Neural cell (in vitro differentiated cells): ENCODE measurements around the gene IDH3G. TPM values are rescaled to one million over a fixed set of nuclear protein-coding genes. Genes with fewer than 3 reads are reported as not detected.

Experiments
- H2AFZ ChIP-seq: fragments of 200-600, 300-800 bp; sonication (generic), shearing (Covaris generic); 2 replicates; pipeline ENCODE4 v1.6.0; 2014; ENCODE audit warnings: low read depth, mild to moderate bottlenecking, antibody characterized with exemption, low read length, moderate library complexity
- H3F3A ChIP-seq: fragments of 200-600 bp; shearing (Covaris generic); 2 replicates; pipeline ENCODE4 v1.6.1; 2016; ENCODE audit warnings: mild to moderate bottlenecking, moderate library complexity, mixed read lengths, antibody characterized with exemption, low read length; ENCODE audit not compliant: insufficient read depth, poor library complexity, severe bottlenecking
- H3K27ac ChIP-seq: fragments of 200-600, 300-800 bp; sonication (generic), shearing (Covaris generic); 2 replicates; pipeline ENCODE4 v1.5.1; 2014; ENCODE audit warnings: mild to moderate bottlenecking, low read length, moderate library complexity
- H3K27me3 ChIP-seq: fragments of 300-800, 200-600 bp; sonication (generic), shearing (Covaris generic); 2 replicates; pipeline ENCODE4 v1.6.0; 2014; ENCODE audit warnings: mild to moderate bottlenecking, low read depth, low read length, moderate library complexity; ENCODE audit not compliant: insufficient read depth
- H3K36me3 ChIP-seq: fragments of 300-800, 200-600 bp; sonication (generic), shearing (Covaris generic); 2 replicates; pipeline ENCODE4 v1.5.1; 2014; ENCODE audit warnings: mild to moderate bottlenecking, antibody characterized with exemption, low read length, moderate library complexity; ENCODE audit not compliant: insufficient read depth
- H3K4me2 ChIP-seq: fragments of 300-800, 200-600 bp; sonication (generic), shearing (Covaris generic); 2 replicates; pipeline ENCODE4 v1.6.0; 2014; ENCODE audit warnings: mild to moderate bottlenecking, low read length
- H3K4me3 ChIP-seq: fragments of 300-800, 200-600 bp; sonication (generic), shearing (Covaris generic); 2 replicates; pipeline ENCODE4 v1.5.1; 2014; ENCODE audit warnings: mild to moderate bottlenecking, low read length, moderate library complexity
- H3K79me2 ChIP-seq: fragments of 200-600 bp; shearing (Covaris generic); replicated peaks from 2 replicates; pipeline ENCODE4 v1.6.0; 2014; ENCODE audit warnings: mild to moderate bottlenecking, low read length, moderate library complexity; ENCODE audit not compliant: insufficient read depth
- H3K9ac ChIP-seq: fragments of 300-800, 200-600 bp; sonication (generic), shearing (Covaris generic); 2 replicates; pipeline ENCODE4 v1.6.1; 2016; ENCODE audit warnings: mild to moderate bottlenecking, low read length, mixed read lengths
- H3K9me2 ChIP-seq: fragments of 200-600 bp; shearing (Covaris generic); 2 replicates; pipeline ENCODE4 v1.6.1; 2016; ENCODE audit warnings: mild to moderate bottlenecking, low read length, mixed read lengths; ENCODE audit not compliant: insufficient read depth
- H3K9me3 ChIP-seq: fragments of 200-600, 300-800 bp; sonication (generic), shearing (Covaris generic); 2 replicates; pipeline ENCODE4 v1.6.1; 2016; ENCODE audit warnings: mild to moderate bottlenecking, mixed run types, low read length, moderate library complexity, mixed read lengths
- H4K20me1 ChIP-seq: fragments of 200-600 bp; shearing (Covaris generic); 2 replicates; pipeline ENCODE4 v1.6.1; 2016; ENCODE audit warnings: mild to moderate bottlenecking, mixed run types; ENCODE audit not compliant: insufficient read depth
- EP300 ChIP-seq: fragments of 450-650 bp; conservative IDR thresholded peaks from 2 replicates; pipeline ENCODE4 v1.6.1; 2014; ENCODE audit warnings: antibody characterized with exemption, mild to moderate bottlenecking, moderate library complexity; ENCODE audit not compliant: poor library complexity, severe bottlenecking
- EZH2 ChIP-seq: fragments of 200-600, 300-800 bp; shearing (Covaris generic), sonication (generic); IDR thresholded peaks from 2 replicates; pipeline ENCODE4 v1.6.1; 2014; ENCODE audit warnings: antibody characterized with exemption, low read length, borderline replicate concordance, mild to moderate bottlenecking; ENCODE audit not compliant: insufficient read depth, poor library complexity, severe bottlenecking
- MXI1 ChIP-seq: fragments of 450-650 bp; conservative IDR thresholded peaks from 2 replicates; pipeline ENCODE4 v1.6.1; 2014; ENCODE audit warnings: antibody characterized with exemption, mild to moderate bottlenecking; ENCODE audit not compliant: poor library complexity, severe bottlenecking
- POLR2AphosphoS5 ChIP-seq: IDR thresholded peaks from 2 replicates; pipeline ENCODE4 v1.6.1; 2012
- RAD21 ChIP-seq: fragments of 450-650 bp; conservative IDR thresholded peaks from 2 replicates; pipeline ENCODE4 v1.6.1; 2014; ENCODE audit warnings: antibody characterized with exemption, mild to moderate bottlenecking, moderate library complexity
- REST ChIP-seq: IDR thresholded peaks from 2 replicates; pipeline ENCODE4 v1.6.1; 2012; ENCODE audit warnings: borderline replicate concordance
- SMC3 ChIP-seq: fragments of 450-650 bp; conservative IDR thresholded peaks from 2 replicates; pipeline ENCODE4 v1.6.1; 2014; ENCODE audit warnings: antibody characterized with exemption, mild to moderate bottlenecking, moderate library complexity; ENCODE audit not compliant: poor library complexity
- TAF1 ChIP-seq: IDR thresholded peaks from 2 replicates; pipeline ENCODE4 v1.6.1; 2012; ENCODE audit warnings: low read depth
- polyA plus RNA-seq: library from polyadenylated mRNA; depleted of rRNA; stranded (reverse); fragments of >200 nt; gene quantifications from 2 replicates; pipeline ENCODE4 v1.2.3, GENCODE V29; 2014
- TF ChIP-seq, protein P1 (sequence below): fragments of 450-650 bp; IDR thresholded peaks from 2 replicates; pipeline ENCODE4 v1.5.1; 2014; ENCODE audit warnings: antibody characterized with exemption, mild to moderate bottlenecking, moderate library complexity; ENCODE audit not compliant: poor library complexity, severe bottlenecking

Gene IDH3G
- polyA plus RNA-seq, 1 donor from 2014 or later, result 64.7 TPM

GRCh38 chrX:153778684-153779101 is 15.5 kb downstream of the IDH3G start:
- Histone ChIP-seq H3K4me2 (no peak overlapping the region), H3K9me3 (no peaks in the 10 kb centered on the region), H3K36me3 (no peaks in the 10 kb centered on the region), H3K79me2 (no peaks in the 10 kb centered on the region), H3K9me2 (no peaks in the 10 kb centered on the region), H3K27me3 (no peaks in the 10 kb centered on the region), H3F3A (no peaks in the 10 kb centered on the region), H2AFZ (no peak overlapping the region), H3K27ac (no peak overlapping the region), H3K9ac (no peak overlapping the region), H3K4me3 (no peak overlapping the region), H4K20me1 (no peaks in the 10 kb centered on the region)
- no peak for TF ChIP-seq SMC3
- TF ChIP-seq, protein P1, sequence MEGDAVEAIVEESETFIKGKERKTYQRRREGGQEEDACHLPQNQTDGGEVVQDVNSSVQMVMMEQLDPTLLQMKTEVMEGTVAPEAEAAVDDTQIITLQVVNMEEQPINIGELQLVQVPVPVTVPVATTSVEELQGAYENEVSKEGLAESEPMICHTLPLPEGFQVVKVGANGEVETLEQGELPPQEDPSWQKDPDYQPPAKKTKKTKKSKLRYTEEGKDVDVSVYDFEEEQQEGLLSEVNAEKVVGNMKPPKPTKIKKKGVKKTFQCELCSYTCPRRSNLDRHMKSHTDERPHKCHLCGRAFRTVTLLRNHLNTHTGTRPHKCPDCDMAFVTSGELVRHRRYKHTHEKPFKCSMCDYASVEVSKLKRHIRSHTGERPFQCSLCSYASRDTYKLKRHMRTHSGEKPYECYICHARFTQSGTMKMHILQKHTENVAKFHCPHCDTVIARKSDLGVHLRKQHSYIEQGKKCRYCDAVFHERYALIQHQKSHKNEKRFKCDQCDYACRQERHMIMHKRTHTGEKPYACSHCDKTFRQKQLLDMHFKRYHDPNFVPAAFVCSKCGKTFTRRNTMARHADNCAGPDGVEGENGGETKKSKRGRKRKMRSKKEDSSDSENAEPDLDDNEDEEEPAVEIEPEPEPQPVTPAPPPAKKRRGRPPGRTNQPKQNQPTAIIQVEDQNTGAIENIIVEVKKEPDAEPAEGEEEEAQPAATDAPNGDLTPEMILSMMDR, result no peak
- TF ChIP-seq POLR2AphosphoS5, result no peak
- no peak for TF ChIP-seq REST
- TF ChIP-seq TAF1, result no peak
- no peak for TF ChIP-seq MXI1
- TF ChIP-seq RAD21, result no peak
- TF ChIP-seq EP300, result no peak
- no peak for TF ChIP-seq EZH2

GRCh38 chrX:153778181-153778580 is 16.0 kb downstream of the IDH3G start:
- H3K4me3 ChIP-seq, result no peak overlapping the region
- no peaks in the 10 kb centered on the region for H3F3A ChIP-seq
- H3K36me3 ChIP-seq, result no peaks in the 10 kb centered on the region
- H3K79me2 ChIP-seq, result no peaks in the 10 kb centered on the region
- no peak overlapping the region for H3K4me2 ChIP-seq
- no peak overlapping the region for H2AFZ ChIP-seq
- H3K9me3 ChIP-seq, result no peaks in the 10 kb centered on the region
- H3K9me2 ChIP-seq, result no peaks in the 10 kb centered on the region
- no peak overlapping the region for H3K9ac ChIP-seq
- no peaks in the 10 kb centered on the region for H3K27me3 ChIP-seq
- no peak for TF ChIP-seq EZH2
- TF ChIP-seq SMC3, result no peak
- no peak for TF ChIP-seq MXI1
- TF ChIP-seq POLR2AphosphoS5, result no peak
- no peak for TF ChIP-seq REST
- TF ChIP-seq, protein P1, result no peak
- no peak for TF ChIP-seq TAF1
- TF ChIP-seq EP300, result no peak
- no peak overlapping the region for H3K27ac ChIP-seq
- H4K20me1 ChIP-seq, result no peaks in the 10 kb centered on the region
